T-helper 2 cell treated with Interferon-gamma antibody and Interleukin-4, amounts not matched to agents 5 μg/mL and 100 μg/mL, for 36 hours (primary cell): ENCODE results near the gene UBE2O.
A peak's percentile ranks its signal among the peaks of the same experiment; 100 is the strongest.

ENCODE experiments used
- DNase-seq: peaks from one replicate; pipeline ENCODE4 v3.0.0; 2021; ENCODE audit warnings: low spot score
- H3K27ac Mint-ChIP-seq: one replicate; pipeline ENCODE4 v1.8.0; 2021; ENCODE audit warnings: mild to moderate bottlenecking, mixed read lengths
- H3K27me3 Mint-ChIP-seq: one replicate; pipeline ENCODE4 v1.8.0; 2021; ENCODE audit warnings: low read depth, mixed read lengths
- H3K36me3 Mint-ChIP-seq: one replicate; pipeline ENCODE4 v1.8.0; 2021; ENCODE audit warnings: low read depth, mixed read lengths
- H3K4me1 Mint-ChIP-seq: one replicate; pipeline ENCODE4 v1.8.0; 2021; ENCODE audit warnings: low read depth, mixed read lengths
- H3K4me3 Mint-ChIP-seq: one replicate; pipeline ENCODE4 v1.8.0; 2022; ENCODE audit warnings: mild to moderate bottlenecking, moderate library complexity, mixed read lengths
- H3K9me3 Mint-ChIP-seq: one replicate; pipeline ENCODE4 v1.8.0; 2021; ENCODE audit warnings: mixed read lengths

Gene UBE2O

GRCh38 chr17:76467366-76467765 lies 14.4 kb upstream of the UBE2O start, which contains the start of gene AANAT:
Gene AANAT (plus strand): TSS chr17:76467603. CDS start chr17:76468747, 1,144 bp downstream.
- no peaks in the 10 kb centered on the region for H3K9me3 Mint-ChIP-seq
- H3K27me3 Mint-ChIP-seq, result no peaks in the 10 kb centered on the region
- peaks cover 5% of the 10 kb centered on the region for H3K4me1 Mint-ChIP-seq
- no peak within 1 kb of the TSS for H3K27ac Mint-ChIP-seq
- peaks cover 5% of the 10 kb centered on the region for H3K36me3 Mint-ChIP-seq
- H3K4me3 Mint-ChIP-seq, result no peak within 1 kb of the TSS
- DNase-seq, result no peak

DNA sequence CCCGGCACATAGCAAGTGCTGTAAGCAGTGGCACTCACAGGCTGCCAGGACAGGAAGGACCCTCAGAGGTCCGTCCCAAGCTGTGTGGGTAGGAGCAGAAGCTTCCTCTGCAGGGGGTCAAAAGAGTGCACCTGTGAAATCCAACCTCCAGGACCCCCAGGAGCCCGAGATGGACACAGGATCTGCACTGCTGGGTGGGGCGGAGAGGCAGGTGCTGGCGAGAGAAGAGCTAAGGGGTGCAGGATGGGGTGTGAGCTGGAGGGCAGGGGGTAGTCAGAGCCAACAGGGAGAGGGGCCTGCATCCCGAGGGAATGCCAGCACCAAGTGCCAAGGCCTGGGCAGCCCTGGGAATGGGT lies 13.8 kb upstream of the UBE2O start:
- H3K4me1 Mint-ChIP-seq, result peaks cover 5% of the 10 kb centered on the region
- H3K9me3 Mint-ChIP-seq, result no peaks in the 10 kb centered on the region
- H3K27me3 Mint-ChIP-seq, result peaks cover 2% of the 10 kb centered on the region
- H3K4me3 Mint-ChIP-seq, result no peak overlapping the region
- DNase-seq, result no peak
- H3K27ac Mint-ChIP-seq, result no peak overlapping the region
- peaks cover 4% of the 10 kb centered on the region for H3K36me3 Mint-ChIP-seq

DNA sequence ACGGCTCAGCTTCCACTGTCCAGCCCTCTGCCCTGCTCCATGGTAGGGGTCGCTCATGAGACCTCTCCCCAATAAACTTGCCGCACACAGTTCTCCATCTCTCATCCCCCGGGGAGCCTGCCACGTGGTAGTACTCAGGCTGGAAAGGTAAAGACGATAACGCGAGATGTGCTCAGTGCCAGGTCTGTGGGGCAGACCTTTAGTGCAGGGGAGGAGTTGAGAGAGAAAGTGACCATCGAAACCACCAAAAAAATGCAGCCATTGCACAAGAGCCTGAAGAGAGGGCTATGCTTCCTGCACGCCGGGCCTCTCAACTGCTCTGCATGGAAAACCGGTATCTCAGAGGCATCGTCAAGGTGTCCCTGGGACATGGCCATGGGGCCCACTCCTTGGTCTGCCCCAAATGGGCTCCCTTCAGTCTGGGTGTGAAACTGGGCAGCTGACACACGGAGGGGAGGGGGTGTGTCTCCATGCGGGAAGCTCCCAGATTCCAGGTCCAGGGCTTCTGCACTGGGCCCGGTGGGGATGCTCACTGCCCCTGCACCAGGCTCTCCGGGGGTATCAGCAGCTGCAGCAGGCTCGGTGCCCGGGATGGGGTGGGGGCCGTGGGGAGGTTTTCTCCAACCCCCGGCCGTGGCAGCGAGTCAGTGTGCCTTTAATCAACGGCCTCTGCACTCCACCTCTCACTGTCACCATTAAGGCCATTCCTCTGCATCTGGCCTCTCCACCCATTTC lies 9.8 kb upstream of the UBE2O start:
- no peak overlapping the region for H3K27ac Mint-ChIP-seq
- H3K4me3 Mint-ChIP-seq, result no peak overlapping the region
- no peaks in the 10 kb centered on the region for H3K9me3 Mint-ChIP-seq
- no peak for DNase-seq
- no peaks in the 10 kb centered on the region for H3K36me3 Mint-ChIP-seq
- peaks cover 5% of the 10 kb centered on the region for H3K4me1 Mint-ChIP-seq
- H3K27me3 Mint-ChIP-seq, result peaks cover 7% of the 10 kb centered on the region

GRCh38 chr17:76461765-76462555 lies 9.0 kb upstream of the UBE2O start:
- Mint-ChIP-seq H3K4me1 (peaks cover 5% of the 10 kb centered on the region), H3K36me3 (no peaks in the 10 kb centered on the region), H3K27me3 (peaks cover 12% of the 10 kb centered on the region)

DNA sequence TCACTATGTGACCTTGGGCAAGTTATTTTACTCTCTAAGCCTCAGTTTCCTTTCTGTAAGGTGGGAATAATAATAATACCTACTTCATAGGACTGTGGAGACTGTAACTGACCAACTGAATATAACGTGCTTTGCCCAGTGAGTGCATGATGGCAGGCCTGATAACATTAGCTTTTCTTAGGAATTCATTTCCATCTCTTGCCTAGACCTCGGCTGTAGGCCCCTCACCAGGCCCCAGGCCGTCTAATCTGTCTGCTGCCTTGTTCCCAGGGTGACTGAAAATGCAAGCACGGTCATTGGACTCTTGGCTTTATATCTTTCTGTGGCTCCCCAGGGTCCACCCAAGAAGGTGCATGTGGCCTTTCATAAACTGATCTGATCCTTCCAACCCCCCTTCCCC lies 6.7 kb upstream of the UBE2O start:
- no peak for DNase-seq
- Mint-ChIP-seq H3K4me3 (no peak overlapping the region), H3K27me3 (peaks cover 14% of the 10 kb centered on the region), H3K4me1 (no peaks in the 10 kb centered on the region), H3K27ac (no peak overlapping the region), H3K36me3 (no peaks in the 10 kb centered on the region), H3K9me3 (no peaks in the 10 kb centered on the region)

More at GRCh38 chr17:76461765-76462555, 9.0 kb upstream of the UBE2O start:
- Mint-ChIP-seq H3K4me3 (no peak overlapping the region), H3K27ac (no peak overlapping the region), H3K9me3 (no peaks in the 10 kb centered on the region)
- no peak for DNase-seq

DNA sequence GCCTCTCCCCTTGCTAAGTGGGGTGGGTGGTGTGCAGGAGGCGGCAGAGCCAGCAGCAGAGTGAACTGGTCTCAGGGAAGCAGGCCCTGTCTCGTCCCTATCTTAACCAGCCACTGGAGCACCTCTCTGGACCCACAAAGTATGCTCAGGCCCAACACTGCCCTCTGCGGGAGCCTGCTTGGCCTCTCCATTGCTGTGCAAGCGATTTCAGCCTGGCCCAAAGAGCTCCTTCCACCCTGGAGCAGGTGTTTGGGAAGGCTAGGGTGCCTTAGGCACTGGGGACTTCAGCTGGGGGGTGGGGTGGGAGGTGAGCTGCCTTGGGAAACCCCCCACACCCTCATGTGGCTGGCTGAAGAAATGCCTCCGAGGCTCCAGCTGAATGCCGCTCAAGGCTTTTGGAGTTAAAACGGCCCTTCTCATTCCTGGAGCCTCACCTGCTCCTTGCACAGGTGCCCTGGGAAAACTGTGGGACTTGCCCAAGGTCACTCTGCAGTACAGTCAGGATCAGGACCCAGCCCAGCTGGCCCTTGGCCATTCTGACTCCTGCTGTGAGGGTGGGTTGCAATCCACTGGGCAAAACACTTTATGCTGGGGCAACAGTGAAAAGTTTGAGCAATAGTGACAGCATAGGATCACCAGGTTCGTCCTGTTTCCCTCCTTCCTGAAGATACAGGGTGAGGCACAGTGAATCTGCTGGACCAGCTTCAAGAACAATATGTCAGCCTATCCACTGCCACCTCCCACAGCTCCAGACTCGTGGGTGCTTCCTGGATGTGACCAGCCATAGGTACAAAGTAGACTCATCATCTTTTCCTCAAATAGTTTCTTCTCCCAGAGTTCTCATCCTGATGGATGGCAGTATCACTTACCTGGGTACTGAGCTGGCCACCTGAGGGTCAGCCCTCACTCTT lies 5.9 kb upstream of the UBE2O start:
- Mint-ChIP-seq H3K27ac (no peak overlapping the region), H3K27me3 (peaks cover 14% of the 10 kb centered on the region), H3K36me3 (no peaks in the 10 kb centered on the region), H3K9me3 (no peaks in the 10 kb centered on the region), H3K4me1 (no peaks in the 10 kb centered on the region), H3K4me3 (no peak overlapping the region)
- DNase-seq, result no peak

GRCh38 chr17:76453431-76453743 lies 435 bp upstream of the UBE2O start:
- peak overlapping the region; percentile 79 for H3K4me3 Mint-ChIP-seq
- H3K36me3 Mint-ChIP-seq, result peaks cover 3% of the 10 kb centered on the region
- peaks cover 7% of the 10 kb centered on the region for H3K27me3 Mint-ChIP-seq
- DNase-seq, result no peak
- H3K9me3 Mint-ChIP-seq, result no peaks in the 10 kb centered on the region
- peak overlapping the region; percentile 83 for H3K27ac Mint-ChIP-seq
- H3K4me1 Mint-ChIP-seq, result peaks cover 33% of the 10 kb centered on the region

DNA sequence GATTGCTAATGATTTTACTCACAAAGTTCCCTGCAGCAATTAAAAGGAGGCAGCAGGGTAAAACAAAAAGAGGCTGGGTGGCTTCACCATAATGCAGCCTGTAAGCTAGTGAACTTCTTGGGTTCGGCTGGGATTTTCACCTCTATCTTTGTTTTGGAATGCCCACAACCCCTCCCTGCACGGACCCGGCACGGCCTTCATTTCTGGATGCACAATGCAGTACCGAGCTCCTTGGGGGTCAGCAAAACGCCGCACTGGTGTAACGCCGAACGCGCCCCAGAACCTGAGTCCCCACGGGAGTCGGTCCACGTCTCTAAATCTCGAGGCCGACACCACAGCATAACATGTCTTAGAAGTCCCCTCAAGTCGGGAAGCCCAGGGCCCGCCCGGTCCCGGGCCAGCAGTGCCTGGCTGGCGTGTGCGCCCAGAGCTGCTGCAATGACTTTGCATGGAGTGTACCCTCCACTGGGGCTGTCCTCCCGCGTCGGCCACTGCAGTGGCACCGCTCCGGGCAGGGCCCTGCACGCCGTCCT lies 759 bp downstream of the UBE2O start:
- H3K9me3 Mint-ChIP-seq, result no peaks in the 10 kb centered on the region
- H3K4me3 Mint-ChIP-seq, result peak overlapping the region; percentile 92
- no peak for DNase-seq
- H3K4me1 Mint-ChIP-seq, result peaks cover 44% of the 10 kb centered on the region
- peak overlapping the region; percentile 63 for H3K27ac Mint-ChIP-seq
- peaks cover 3% of the 10 kb centered on the region for H3K27me3 Mint-ChIP-seq
- peaks cover 3% of the 10 kb centered on the region for H3K36me3 Mint-ChIP-seq

DNA sequence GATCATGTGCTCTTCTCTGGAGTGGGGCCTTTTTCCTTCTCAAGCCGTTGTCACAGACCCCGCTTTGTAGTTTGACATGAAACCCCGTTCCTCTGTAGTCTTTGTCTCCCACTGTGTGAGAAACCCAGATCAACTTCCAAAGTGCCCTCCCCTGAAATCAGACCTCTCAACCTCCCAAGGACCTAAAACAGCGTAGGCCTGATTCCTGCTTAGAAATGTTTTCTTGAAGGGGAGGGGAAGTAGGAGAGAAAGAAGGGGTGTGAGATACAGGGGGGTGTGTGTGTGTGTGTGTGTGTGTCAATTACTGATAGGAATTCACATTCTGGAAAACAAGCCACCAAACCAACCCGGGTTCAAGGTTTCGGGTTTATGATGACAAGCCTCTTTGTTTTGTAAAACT lies 1.4 kb downstream of the UBE2O start:
- Mint-ChIP-seq H3K4me1 (peaks cover 50% of the 10 kb centered on the region), H3K36me3 (peaks cover 3% of the 10 kb centered on the region), H3K4me3 (peak overlapping the region; percentile 92)

DNA sequence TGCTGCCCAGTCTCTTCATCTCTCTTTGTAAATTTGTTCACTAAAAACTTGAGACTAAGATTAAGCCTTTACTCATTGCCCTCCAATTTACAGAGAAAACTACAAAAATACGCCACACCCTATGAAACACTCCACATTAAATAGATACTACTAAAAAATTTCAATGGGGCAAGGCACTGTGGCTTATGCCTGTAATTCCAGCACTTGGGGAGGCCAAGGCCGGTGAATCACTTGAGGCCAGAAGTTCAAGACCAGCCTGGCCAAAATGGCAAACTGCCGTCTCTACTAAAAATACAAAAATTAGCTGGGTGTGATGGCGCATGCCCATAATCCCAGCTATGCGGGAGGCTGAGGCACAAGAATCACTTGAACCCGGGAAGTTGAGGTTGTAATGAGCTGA lies 3.8 kb downstream of the UBE2O start:
- no peak overlapping the region for H3K4me3 Mint-ChIP-seq

More for the DNA sequence above, 1.4 kb downstream of the UBE2O start:
- DNase-seq, result no peak
- no peak overlapping the region for H3K27ac Mint-ChIP-seq
- no peaks in the 10 kb centered on the region for H3K9me3 Mint-ChIP-seq
- peaks cover 2% of the 10 kb centered on the region for H3K27me3 Mint-ChIP-seq

GRCh38 chr17:76447931-76448652 lies 4.9 kb downstream of the UBE2O start:
- Mint-ChIP-seq H3K4me1 (peaks cover 67% of the 10 kb centered on the region), H3K36me3 (peaks cover 6% of the 10 kb centered on the region), H3K27me3 (no peaks in the 10 kb centered on the region), H3K27ac (peak overlapping the region; percentile 6), H3K9me3 (no peaks in the 10 kb centered on the region), H3K4me3 (no peak overlapping the region)
- no peak for DNase-seq

More for the DNA sequence above, 3.8 kb downstream of the UBE2O start:
- Mint-ChIP-seq H3K9me3 (no peaks in the 10 kb centered on the region), H3K4me1 (peaks cover 65% of the 10 kb centered on the region), H3K27ac (no peak overlapping the region), H3K27me3 (no peaks in the 10 kb centered on the region), H3K36me3 (peaks cover 3% of the 10 kb centered on the region)
- DNase-seq, result no peak

GRCh38 chr17:76446449-76447231 lies 6.3 kb downstream of the UBE2O start:
- H3K27ac Mint-ChIP-seq, result no peak overlapping the region
- H3K4me1 Mint-ChIP-seq, result peaks cover 76% of the 10 kb centered on the region

More at GRCh38 chr17:76446449-76447231, 6.3 kb downstream of the UBE2O start:
- H3K36me3 Mint-ChIP-seq, result peaks cover 9% of the 10 kb centered on the region
- H3K4me3 Mint-ChIP-seq, result no peak overlapping the region
- no peaks in the 10 kb centered on the region for H3K27me3 Mint-ChIP-seq
- DNase-seq, result no peak
- no peaks in the 10 kb centered on the region for H3K9me3 Mint-ChIP-seq
